WTC11 (cell line): ENCODE results near the gene MUC3A.

Experiments
- CTCF ChIP-seq: fragments of 200-600 bp; IDR thresholded peaks from 2 replicates; pipeline ENCODE4 v1.8.0; 2022; ENCODE audit warnings: antibody characterized with exemption
- E2F1 ChIP-seq: sonication (generic); formaldehyde crosslinking; IDR thresholded peaks from 2 replicates; pipeline ENCODE4 v1.8.0; 2022; ENCODE audit warnings: mild to moderate bottlenecking, missing genetic modification reagents
- GABPB1 ChIP-seq: sonication (generic); formaldehyde crosslinking; IDR thresholded peaks from 2 replicates; pipeline ENCODE4 v1.8.1; 2023; ENCODE audit warnings: mild to moderate bottlenecking, missing genetic modification reagents
- MAX ChIP-seq: sonication (generic); formaldehyde crosslinking; IDR thresholded peaks from 2 replicates; pipeline ENCODE4 v1.8.0; 2022; ENCODE audit warnings: mild to moderate bottlenecking, missing genetic modification reagents
- NFE2L1 ChIP-seq: sonication (generic); formaldehyde crosslinking; IDR thresholded peaks from 2 replicates; pipeline ENCODE4 v1.8.1; 2023; ENCODE audit warnings: missing genetic modification reagents
- STAT6 ChIP-seq: sonication (generic); formaldehyde crosslinking; conservative IDR thresholded peaks from 2 replicates; pipeline ENCODE4 v1.8.1; 2023; ENCODE audit warnings: mild to moderate bottlenecking, low read depth, missing genetic modification reagents, moderate library complexity
- ZNF425 ChIP-seq: fragments of 250-450 bp; sonication (Bioruptor Pico); conservative IDR thresholded peaks from 2 replicates; pipeline ENCODE4 v1.9.0; 2021; ENCODE audit warnings: mild to moderate bottlenecking

- TF ChIP-seq NFE2L1 (CRISPR knock-in tag) (no peak), CTCF (no peak), MAX (CRISPR knock-in tag) (no peak), GABPB1 (CRISPR knock-in tag) (no peak), STAT6 (CRISPR knock-in tag) (no peak), ZNF425 (no peak), E2F1 (CRISPR knock-in tag) (no peak)
Observed at GRCh38 chr7:100991631-100992030, 42.3 kb downstream of the MUC3A start.
